8988T (cell line): ENCODE data around the gene SLC39A8.

Experiments
- DNase-seq: peaks from one replicate; pipeline ENCODE4 v3.0.0; 2011

SLC39A8 gene

DNA sequence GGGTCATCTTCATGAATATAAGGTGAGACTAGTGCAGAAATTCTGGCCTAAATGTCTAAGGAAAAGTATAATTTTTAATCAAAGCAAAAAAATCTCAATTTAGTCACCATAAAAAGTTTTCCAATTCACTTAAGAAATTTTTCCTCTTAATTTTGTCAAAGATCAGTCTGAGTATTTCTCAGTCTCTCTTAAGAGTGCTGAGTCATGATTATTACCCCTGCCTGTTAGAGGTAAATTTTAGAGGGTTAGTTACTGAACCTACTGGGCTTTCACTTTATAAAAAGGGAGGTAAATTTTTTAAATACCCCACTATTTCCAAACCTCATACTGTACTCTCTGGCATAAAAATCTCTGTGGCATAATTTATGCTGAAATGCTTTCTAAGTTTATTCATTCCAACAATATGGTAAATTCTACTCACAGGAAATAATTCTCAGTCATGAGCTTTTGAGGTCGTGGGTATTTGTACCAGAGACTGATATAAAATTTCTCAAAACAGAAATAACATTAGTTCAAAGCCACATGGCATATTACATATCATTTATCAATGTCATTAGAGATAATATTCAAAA, 122.4 kb downstream of the SLC39A8 start:
- no peak for DNase-seq

DNA sequence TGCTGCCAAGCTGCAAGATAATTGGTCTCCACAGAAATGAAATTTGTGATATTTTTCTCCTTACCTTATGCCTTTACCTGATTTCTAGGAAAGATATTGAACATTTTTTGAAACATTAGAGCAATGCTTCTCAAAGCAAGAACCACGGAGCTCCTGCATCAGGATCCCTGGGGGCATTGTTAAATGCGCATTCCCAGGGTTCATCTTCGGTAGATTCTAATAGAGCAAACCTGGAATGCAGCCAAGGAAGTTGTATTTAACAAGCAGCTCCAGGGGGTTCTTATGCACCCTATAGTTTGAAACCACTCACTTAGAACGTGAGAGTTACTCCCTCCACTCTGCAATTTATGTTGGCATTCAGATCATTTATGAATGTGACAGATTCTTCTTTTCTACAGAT, 126.2 kb downstream of the SLC39A8 start:
- no peak for DNase-seq

GRCh38 chr4:102218656-102219055, 126.6 kb downstream of the SLC39A8 start:
- no peak for DNase-seq

- no peak for DNase-seq
Observed at GRCh38 chr4:102217775-102218355, 127.4 kb downstream of the SLC39A8 start.

- DNase-seq: no peak
Observed at GRCh38 chr4:102217345-102217744, 127.9 kb downstream of the SLC39A8 start.

- DNase-seq: no peak
Observed at GRCh38 chr4:102216666-102217065, 128.6 kb downstream of the SLC39A8 start.

GRCh38 chr4:102213031-102213430, 132.3 kb downstream of the SLC39A8 start:
- DNase-seq: no peak
